ENCODE data around the gene FBXL14. TPM values are rescaled to one million over a fixed set of nuclear protein-coding genes. Genes with fewer than 3 reads are reported as not detected.

FBXL14 gene
- total and polyA plus RNA-seq, 4 donors: 4.4 to 23.0 (median 13.1) TPM

GRCh38 chr12:1593174-1594005 lies 991 bp downstream of the FBXL14 start:
- Histone ChIP-seq H3K36me3 (ENCODE audit: control insufficient read depth in 4 of 4, insufficient read depth in 4 of 4, low read length in 4 of 4) (peaks cover 0 to 5% (median 0%) of the 10 kb centered on the region in 4 donors), H3K9ac (ENCODE audit: insufficient read depth in 1 of 2, low read length in 2 of 2) (peak overlapping the region in 1 of 2 donors; percentile 3), H3K27ac (ENCODE audit: low read depth in 1 of 2, low read length in 1 of 2) (peak overlapping the region; percentile 95 to 96), H3K27me3 (ENCODE audit: control insufficient read depth in 3 of 3, insufficient read depth in 3 of 3, low read length in 2 of 3) (no peaks in the 10 kb centered on the region), H3K4me3 (peak overlapping the region; percentile 69), H3K4me1 (ENCODE audit: control insufficient read depth in 5 of 5, insufficient read depth in 5 of 5, low read length in 5 of 5) (peaks cover 6 to 54% (median 25%) of the 10 kb centered on the region in 5 donors), H3K9me3 (ENCODE audit: control insufficient read depth in 4 of 4, insufficient read depth in 3 of 4, low read length in 3 of 4) (no peaks in the 10 kb centered on the region)
- DNase-seq (no peak), ATAC-seq (ENCODE audit: insufficient read depth, low FRiP score) (peak; percentile 28)
- TF ChIP-seq, protein P1, sequence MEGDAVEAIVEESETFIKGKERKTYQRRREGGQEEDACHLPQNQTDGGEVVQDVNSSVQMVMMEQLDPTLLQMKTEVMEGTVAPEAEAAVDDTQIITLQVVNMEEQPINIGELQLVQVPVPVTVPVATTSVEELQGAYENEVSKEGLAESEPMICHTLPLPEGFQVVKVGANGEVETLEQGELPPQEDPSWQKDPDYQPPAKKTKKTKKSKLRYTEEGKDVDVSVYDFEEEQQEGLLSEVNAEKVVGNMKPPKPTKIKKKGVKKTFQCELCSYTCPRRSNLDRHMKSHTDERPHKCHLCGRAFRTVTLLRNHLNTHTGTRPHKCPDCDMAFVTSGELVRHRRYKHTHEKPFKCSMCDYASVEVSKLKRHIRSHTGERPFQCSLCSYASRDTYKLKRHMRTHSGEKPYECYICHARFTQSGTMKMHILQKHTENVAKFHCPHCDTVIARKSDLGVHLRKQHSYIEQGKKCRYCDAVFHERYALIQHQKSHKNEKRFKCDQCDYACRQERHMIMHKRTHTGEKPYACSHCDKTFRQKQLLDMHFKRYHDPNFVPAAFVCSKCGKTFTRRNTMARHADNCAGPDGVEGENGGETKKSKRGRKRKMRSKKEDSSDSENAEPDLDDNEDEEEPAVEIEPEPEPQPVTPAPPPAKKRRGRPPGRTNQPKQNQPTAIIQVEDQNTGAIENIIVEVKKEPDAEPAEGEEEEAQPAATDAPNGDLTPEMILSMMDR (IDR thresholded peaks at IDR 0.05; ENCODE audit: control extremely low read depth, extremely low read depth): no peak
- WGBS, 2 donors: 10 to 16% methylated on average over 47 to 56 of the region's 56 CpGs

GRCh38 chr12:1592444-1593173 lies 1.8 kb downstream of the FBXL14 start:
- TF ChIP-seq, protein P1 (IDR thresholded peaks at IDR 0.05; ENCODE audit: control extremely low read depth, extremely low read depth): no peak
- WGBS, 2 donors: 26 to 50% methylated on average over 27 of the region's 27 CpGs
- no peaks in the 10 kb centered on the region for H3K9me3 ChIP-seq (ENCODE audit: control insufficient read depth in 4 of 4, insufficient read depth in 3 of 4, low read length in 3 of 4)
- no peaks in the 10 kb centered on the region for H3K27me3 ChIP-seq (ENCODE audit: control insufficient read depth in 3 of 3, insufficient read depth in 3 of 3, low read length in 2 of 3)
- ATAC-seq (ENCODE audit: insufficient read depth, low FRiP score): no peak
- peaks cover 0 to 5% (median 1%) of the 10 kb centered on the region in 4 donors for H3K36me3 ChIP-seq (ENCODE audit: control insufficient read depth in 4 of 4, insufficient read depth in 4 of 4, low read length in 4 of 4)
- peak overlapping the region in 1 of 2 donors; percentile 7 for H3K9ac ChIP-seq (ENCODE audit: insufficient read depth in 1 of 2, low read length in 2 of 2)
- DNase-seq: peak in 2 of 3 donors; percentile 24 to 39
- H3K4me3 ChIP-seq: peak overlapping the region; percentile 69
- peaks cover 6 to 54% (median 25%) of the 10 kb centered on the region in 5 donors for H3K4me1 ChIP-seq (ENCODE audit: control insufficient read depth in 5 of 5, insufficient read depth in 5 of 5, low read length in 5 of 5)
- peak overlapping the region in 1 of 2 donors; percentile 96 for H3K27ac ChIP-seq (ENCODE audit: low read depth in 1 of 2, low read length in 1 of 2)

- TF ChIP-seq, protein P1 (IDR thresholded peaks at IDR 0.05; ENCODE audit: control extremely low read depth, extremely low read depth): no peak
- 26 to 36% methylated on average over 4 of the region's 4 CpGs for WGBS, 2 donors
- H3K27ac ChIP-seq (ENCODE audit: low read depth in 1 of 2, low read length in 1 of 2): no peak overlapping the region
- H3K4me3 ChIP-seq: no peak overlapping the region
- no peaks in the 10 kb centered on the region for H3K27me3 ChIP-seq (ENCODE audit: control insufficient read depth in 3 of 3, insufficient read depth in 3 of 3, low read length in 2 of 3)
- ATAC-seq (ENCODE audit: insufficient read depth, low FRiP score) (no peak), DNase-seq (no peak)
- peaks cover 0 to 5% (median 1%) of the 10 kb centered on the region in 4 donors for H3K36me3 ChIP-seq (ENCODE audit: control insufficient read depth in 4 of 4, insufficient read depth in 4 of 4, low read length in 4 of 4)
- peak overlapping the region in 1 of 2 donors; percentile 29 for H3K9ac ChIP-seq (ENCODE audit: insufficient read depth in 1 of 2, low read length in 2 of 2)
- no peaks in the 10 kb centered on the region for H3K9me3 ChIP-seq (ENCODE audit: control insufficient read depth in 4 of 4, insufficient read depth in 3 of 4, low read length in 3 of 4)
- H3K4me1 ChIP-seq (ENCODE audit: control insufficient read depth in 5 of 5, insufficient read depth in 5 of 5, low read length in 5 of 5): peaks cover 6 to 54% (median 25%) of the 10 kb centered on the region in 5 donors
These were observed 2.8 kb downstream of the FBXL14 start for GRCh38 chr12:1591543-1591942.
